Right lobe of liver (tissue), 6 donors: ENCODE results near the gene NXPE4. TPM values are rescaled to one million over a fixed set of nuclear protein-coding genes. Genes with fewer than 3 reads are reported as not detected.
"Not testable (repeated sequence)": the region's sequence is repeated elsewhere in the genome, so short reads cannot be mapped to it uniquely, and the experiment has no call there.

Experiments used
- ATAC-seq, 4 donors: fragments of 200-7000 bp; cut with Tn5 transposase; one replicate each; pipeline ENCODE4 v1.9.1; 2020; ENCODE audit warnings: mild to moderate bottlenecking in 4 of 4, moderate library complexity in 4 of 4
- DNase-seq, 3 donors: peaks; one replicate each; pipeline ENCODE4 v3.0.0-alpha.2; 2020
- H3K27ac ChIP-seq, 3 donors: fragments of 200-600 bp; one replicate each; pipeline ENCODE4 v1.8.0; 2022
- H3K27me3 ChIP-seq, 2 donors: fragments of 200-600 bp; one replicate each; pipeline ENCODE4 v1.8.0; 2022
- H3K36me3 ChIP-seq, 4 donors: fragments of 200-600 bp; sonication (generic) in 1 of 4; one replicate each; pipeline versions ENCODE4 v1.5.1 to v1.8.0; 2017 to 2022; ENCODE audit warnings: control low read depth in 1 of 4
- H3K4me1 ChIP-seq, 4 donors: fragments of 200-600 bp; sonication (generic) in 1 of 4; one replicate each; pipeline versions ENCODE4 v1.5.1 to v1.8.0; 2017 to 2022; ENCODE audit warnings: control low read depth in 1 of 4
- H3K4me3 ChIP-seq, 3 donors: fragments of 200-600 bp; one replicate each; pipeline ENCODE4 v1.8.0; 2022
- H3K9me3 ChIP-seq, 4 donors: fragments of 200-600 bp; sonication (generic) in 1 of 4; one replicate each; pipeline versions ENCODE4 v1.5.1 to v1.8.0; 2017 to 2022; ENCODE audit warnings: control low read depth in 1 of 4
- POLR2A ChIP-seq: fragments of 450-650 bp; IDR thresholded peaks from one replicate; pipeline ENCODE4 v1.6.1; 2017; ENCODE audit warnings: antibody characterized with exemption, mild to moderate bottlenecking
- WGBS: methylation state at CpG from one replicate; pipeline ENCODE4 v1.1.6; 2018; ENCODE audit warnings: low coverage, low lambda C conversion rate; ENCODE audit not compliant: insufficient coverage; ENCODE audit errors: missing lambda C conversion rate; 5-methylcytosine and 5-hydroxymethylcytosine counted together
- intact Hi-C, 2 donors: fragments of 100-400 bp; cut with DNase I; formaldehyde crosslinking; loops; one replicate each; pipeline versions ENCODE4 v1.11.2 to v1.14.1; 2022
- total RNA-seq, 6 experiments: library from RNA; depleted of rRNA in 2 of 6; stranded (reverse); fragments of >200 nt in 2 of 6; fragmentation: NEBNext Ultra II Directional in 3 of 6; extraction: Animal tissue kit (Norgen Biotek cat#: 25700) in 3 of 6; gene quantifications; one replicate each; pipeline versions ENCODE4 v1.1.0 to v1.2.4, GENCODE V29; 2016 to 2023
- TF ChIP-seq, protein P1 (sequence below), 4 donors: fragments of 200-600 bp in 3 of 4; fragments of 450-650 bp in 1 of 4; IDR thresholded peaks; one replicate each; pipeline versions ENCODE4 v1.5.1 to v1.8.0; 2016 to 2022; ENCODE audit warnings: antibody characterized with exemption in 4 of 4, mild to moderate bottlenecking in 2 of 4
- donor health status: DM: no; HTN: yes; CAD: no.
- donor health status: DM: no; HTN: no; CAD: no.
- donor health status: DM: no; HTN: no; CAD: no.
- donor health status: DM: no; HTN: yes; CAD: no.
- donor health status: DM: no; HTN: yes; CAD: no.

The NXPE4 gene
- total RNA-seq, 6 experiments from 2014 or later = not detected

DNA sequence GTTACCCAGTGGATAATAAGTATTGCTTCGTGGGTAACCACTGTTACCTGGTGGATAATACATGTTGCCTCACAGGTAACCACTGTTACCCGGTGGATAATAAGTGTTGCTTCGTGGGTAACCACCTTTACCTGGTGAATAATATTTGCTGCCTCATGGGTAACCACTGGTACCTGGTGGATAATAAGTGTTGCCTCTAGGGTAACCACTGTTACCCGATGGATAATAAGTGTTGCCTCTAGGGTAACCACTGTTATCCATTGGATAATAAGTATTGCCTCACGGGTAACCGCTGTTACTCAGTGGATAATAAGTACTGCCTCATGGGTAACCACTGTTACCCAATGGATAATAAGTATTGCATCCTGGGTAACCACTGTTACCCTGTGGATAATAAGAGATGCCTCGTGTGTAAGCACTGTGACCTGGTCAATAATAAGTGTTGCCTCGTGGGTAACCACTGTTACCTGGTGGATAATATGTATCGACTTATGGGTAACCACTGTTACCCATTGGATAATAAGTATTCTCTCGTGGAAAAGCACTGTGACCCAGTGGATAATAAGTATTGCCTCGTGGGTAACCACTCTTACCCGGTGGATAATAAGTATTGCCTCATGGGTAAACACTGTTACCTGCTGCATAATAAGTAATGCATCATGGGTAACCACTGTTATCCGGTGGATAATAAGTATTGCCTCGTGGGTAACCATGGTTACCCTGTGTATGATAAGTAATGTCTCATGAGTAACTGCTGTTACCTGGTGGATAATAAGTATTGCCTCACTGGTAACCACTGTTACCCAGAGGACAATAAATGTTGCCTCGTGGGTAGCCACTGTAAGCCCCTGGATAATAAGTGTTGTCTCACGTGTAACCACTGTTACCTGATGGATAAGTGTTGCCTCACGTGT, 20.1 kb upstream of the NXPE4 start:
- ATAC-seq (no peak), DNase-seq (no peak)
- 69% methylated on average over 16 of the region's 17 CpGs for WGBS
- Histone ChIP-seq H3K27me3 (no peaks in the 10 kb centered on the region), H3K9me3 (no peaks in the 10 kb centered on the region), H3K27ac (no peak overlapping the region), H3K4me1 (no peaks in the 10 kb centered on the region), H3K36me3 (no peaks in the 10 kb centered on the region), H3K4me3 (no peak overlapping the region)
- TF ChIP-seq, protein P1, sequence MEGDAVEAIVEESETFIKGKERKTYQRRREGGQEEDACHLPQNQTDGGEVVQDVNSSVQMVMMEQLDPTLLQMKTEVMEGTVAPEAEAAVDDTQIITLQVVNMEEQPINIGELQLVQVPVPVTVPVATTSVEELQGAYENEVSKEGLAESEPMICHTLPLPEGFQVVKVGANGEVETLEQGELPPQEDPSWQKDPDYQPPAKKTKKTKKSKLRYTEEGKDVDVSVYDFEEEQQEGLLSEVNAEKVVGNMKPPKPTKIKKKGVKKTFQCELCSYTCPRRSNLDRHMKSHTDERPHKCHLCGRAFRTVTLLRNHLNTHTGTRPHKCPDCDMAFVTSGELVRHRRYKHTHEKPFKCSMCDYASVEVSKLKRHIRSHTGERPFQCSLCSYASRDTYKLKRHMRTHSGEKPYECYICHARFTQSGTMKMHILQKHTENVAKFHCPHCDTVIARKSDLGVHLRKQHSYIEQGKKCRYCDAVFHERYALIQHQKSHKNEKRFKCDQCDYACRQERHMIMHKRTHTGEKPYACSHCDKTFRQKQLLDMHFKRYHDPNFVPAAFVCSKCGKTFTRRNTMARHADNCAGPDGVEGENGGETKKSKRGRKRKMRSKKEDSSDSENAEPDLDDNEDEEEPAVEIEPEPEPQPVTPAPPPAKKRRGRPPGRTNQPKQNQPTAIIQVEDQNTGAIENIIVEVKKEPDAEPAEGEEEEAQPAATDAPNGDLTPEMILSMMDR (IDR thresholded peaks at IDR 0.05) = no peak
- no peak for TF ChIP-seq POLR2A
- intact Hi-C loops = no loop called here

DNA sequence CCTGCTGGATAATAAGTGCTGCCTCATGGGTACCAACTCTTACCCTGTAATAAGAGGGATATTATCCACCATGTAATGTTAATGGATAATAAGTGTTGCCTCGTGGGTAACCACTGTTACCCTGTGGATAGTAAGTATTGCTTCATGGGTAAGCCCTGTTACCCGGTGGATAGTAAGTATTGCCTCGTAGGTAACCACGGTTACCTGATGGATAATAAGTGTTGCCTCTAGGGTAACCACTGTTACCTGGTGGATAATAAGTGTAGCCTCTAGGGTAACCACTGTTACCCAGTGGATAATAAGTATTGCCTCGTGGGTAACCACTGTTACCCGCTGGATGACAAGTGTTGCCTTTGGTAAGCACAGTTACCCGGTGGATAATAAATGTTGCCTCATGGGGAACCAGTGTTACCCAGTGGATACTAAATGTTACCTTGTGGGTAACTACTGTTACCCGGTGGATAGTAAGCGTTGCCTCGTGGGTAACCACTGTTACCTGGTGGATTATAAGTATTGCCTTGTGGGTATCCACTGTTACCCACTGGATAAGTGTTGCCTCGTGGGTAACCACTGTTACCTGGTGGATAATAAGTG, 18.6 kb upstream of the NXPE4 start:
- no peak for DNase-seq
- TF ChIP-seq, protein P1 (IDR thresholded peaks at IDR 0.05) = no peak
- no peak for TF ChIP-seq POLR2A

DNA sequence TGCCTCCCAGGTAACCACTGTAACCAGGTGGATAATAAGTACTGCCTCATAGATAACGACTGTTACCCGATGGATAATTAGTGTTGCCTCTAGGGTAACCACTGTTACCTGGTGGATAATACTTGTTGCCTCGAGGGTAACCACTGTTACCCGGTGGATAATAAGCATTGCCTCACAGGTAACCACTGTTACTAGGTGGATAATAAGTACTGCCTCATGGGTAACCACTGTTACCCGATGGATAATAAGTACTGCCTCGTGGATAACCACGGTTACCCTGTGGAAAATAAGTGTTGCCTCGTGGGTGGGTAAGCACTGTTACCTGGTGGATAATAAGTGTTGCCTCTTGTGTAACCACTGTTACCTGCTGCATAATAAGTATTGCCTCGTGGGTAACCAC, 17.5 kb upstream of the NXPE4 start:
- H3K9me3 ChIP-seq, DNase-seq, H3K27ac ChIP-seq, intact Hi-C loops, H3K36me3 ChIP-seq, ATAC-seq, H3K4me3 ChIP-seq, H3K27me3 ChIP-seq, H3K4me1 ChIP-seq: not testable (repeated sequence)
- 40% methylated on average over 1 of the region's 9 CpGs for WGBS

More for the DNA sequence above, 18.6 kb upstream of the NXPE4 start:
- Histone ChIP-seq H3K4me1 (no peaks in the 10 kb centered on the region), H3K27me3 (no peaks in the 10 kb centered on the region), H3K4me3 (no peak overlapping the region), H3K27ac (no peak overlapping the region), H3K9me3 (no peaks in the 10 kb centered on the region), H3K36me3 (no peaks in the 10 kb centered on the region)
- WGBS = 73% methylated on average over 7 of the region's 11 CpGs
- no peak for ATAC-seq
- intact Hi-C loops = no loop called here

DNA sequence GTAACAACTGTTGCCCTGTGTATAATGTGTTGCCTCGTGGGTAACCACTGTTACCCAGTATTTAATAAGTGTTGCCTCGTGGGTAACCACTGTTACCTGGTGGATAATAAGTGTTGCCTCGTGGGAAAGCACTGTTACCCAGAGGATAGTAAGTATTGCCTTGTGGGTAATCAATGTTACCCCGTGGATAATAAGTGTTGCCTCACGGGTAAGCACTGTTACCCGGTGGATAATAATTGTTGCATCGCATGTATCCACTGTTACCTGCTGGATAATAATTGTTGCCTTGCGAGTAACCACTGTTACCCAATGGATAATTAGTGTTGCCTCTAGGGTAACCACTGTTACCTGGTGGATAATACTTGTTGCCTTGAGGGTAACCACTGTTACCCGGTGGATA, 17.1 kb upstream of the NXPE4 start:
- H3K9me3 ChIP-seq = no peaks in the 10 kb centered on the region
- no peaks in the 10 kb centered on the region for H3K36me3 ChIP-seq
- DNase-seq = no peak
- TF ChIP-seq, protein P1 (IDR thresholded peaks at IDR 0.05) = no peak
- no peak for TF ChIP-seq POLR2A
- no peaks in the 10 kb centered on the region for H3K27me3 ChIP-seq
- H3K4me1 ChIP-seq = no peaks in the 10 kb centered on the region
- H3K4me3 ChIP-seq = no peak overlapping the region
- 82% methylated on average over 6 of the region's 9 CpGs for WGBS
- intact Hi-C loops = no loop called here
- no peak overlapping the region for H3K27ac ChIP-seq
- no peak for ATAC-seq

DNA sequence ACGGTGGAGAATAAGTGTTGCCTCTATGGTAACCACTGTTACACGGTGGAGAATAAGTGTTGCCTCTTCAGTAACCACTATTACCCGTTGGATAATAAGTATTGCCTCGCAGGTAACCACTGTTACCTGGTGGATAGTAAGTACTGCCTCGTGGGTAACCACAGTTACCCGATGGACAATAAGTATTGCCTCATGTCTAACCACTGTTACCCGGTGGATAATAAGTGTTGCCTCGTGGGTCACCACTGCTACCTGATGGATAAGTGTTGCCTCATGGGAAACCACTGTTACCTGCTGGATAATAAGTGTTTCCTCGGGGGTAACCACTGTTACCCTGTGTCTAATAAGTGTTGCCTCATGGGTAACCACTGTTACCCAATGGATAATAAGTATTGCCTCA, 16.6 kb upstream of the NXPE4 start:
- not testable (repeated sequence) for ATAC-seq

More for the DNA sequence above, 16.6 kb upstream of the NXPE4 start:
- H3K4me1 ChIP-seq, intact Hi-C loops, H3K9me3 ChIP-seq, H3K4me3 ChIP-seq, H3K27ac ChIP-seq, H3K36me3 ChIP-seq, DNase-seq, H3K27me3 ChIP-seq: not testable (repeated sequence)
- WGBS = 100% methylated on average over 1 of the region's 9 CpGs
